ENCODE measurements around the gene CFAP206. TPM values are rescaled to one million over a fixed set of nuclear protein-coding genes. Genes with fewer than 3 reads are reported as not detected.

Gene CFAP206
- total RNA-seq, 6 experiments from 2014 or later, result 0.20 TPM; not detected in 5

DNA sequence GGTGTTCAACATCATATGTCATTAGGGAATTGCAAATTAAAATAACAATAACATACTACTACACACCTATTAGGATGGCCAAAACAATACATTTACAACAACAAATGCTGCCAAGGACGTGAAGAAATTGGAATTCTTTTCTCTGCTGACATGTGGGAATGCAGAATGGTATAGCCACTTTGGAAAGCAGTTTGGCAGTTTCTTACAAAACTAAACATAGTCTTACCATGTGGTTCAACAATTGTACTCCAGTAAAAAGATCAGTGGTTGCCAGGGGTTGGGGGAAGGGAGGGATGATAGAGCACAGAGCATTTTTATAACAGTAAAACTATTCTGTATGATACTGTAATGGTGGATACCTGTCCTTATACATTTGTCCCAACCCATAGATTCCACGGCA is 12.3 kb upstream of the CFAP206 start:
- no peak overlapping the region for H3K27ac ChIP-seq
- DNase-seq (no peak), ATAC-seq (no peak)
- no peaks in the 10 kb centered on the region for H3K36me3 ChIP-seq
- intact Hi-C loops (cut with DNase I), result no loop called here
- TF ChIP-seq CTCF (IDR thresholded peaks at IDR 0.05) (no peak), POLR2A (IDR thresholded peaks at IDR 0.05) (no peak)
- no peaks in the 10 kb centered on the region for H3K9me3 ChIP-seq
- H3K4me3 ChIP-seq, result no peak overlapping the region
- 74% methylated on average over 2 of the region's 2 CpGs for WGBS (ENCODE audit: insufficient coverage, low coverage, low lambda C conversion rate, missing lambda C conversion rate)
- H3K27me3 ChIP-seq, result no peaks in the 10 kb centered on the region
- no peaks in the 10 kb centered on the region for H3K4me1 ChIP-seq

DNA sequence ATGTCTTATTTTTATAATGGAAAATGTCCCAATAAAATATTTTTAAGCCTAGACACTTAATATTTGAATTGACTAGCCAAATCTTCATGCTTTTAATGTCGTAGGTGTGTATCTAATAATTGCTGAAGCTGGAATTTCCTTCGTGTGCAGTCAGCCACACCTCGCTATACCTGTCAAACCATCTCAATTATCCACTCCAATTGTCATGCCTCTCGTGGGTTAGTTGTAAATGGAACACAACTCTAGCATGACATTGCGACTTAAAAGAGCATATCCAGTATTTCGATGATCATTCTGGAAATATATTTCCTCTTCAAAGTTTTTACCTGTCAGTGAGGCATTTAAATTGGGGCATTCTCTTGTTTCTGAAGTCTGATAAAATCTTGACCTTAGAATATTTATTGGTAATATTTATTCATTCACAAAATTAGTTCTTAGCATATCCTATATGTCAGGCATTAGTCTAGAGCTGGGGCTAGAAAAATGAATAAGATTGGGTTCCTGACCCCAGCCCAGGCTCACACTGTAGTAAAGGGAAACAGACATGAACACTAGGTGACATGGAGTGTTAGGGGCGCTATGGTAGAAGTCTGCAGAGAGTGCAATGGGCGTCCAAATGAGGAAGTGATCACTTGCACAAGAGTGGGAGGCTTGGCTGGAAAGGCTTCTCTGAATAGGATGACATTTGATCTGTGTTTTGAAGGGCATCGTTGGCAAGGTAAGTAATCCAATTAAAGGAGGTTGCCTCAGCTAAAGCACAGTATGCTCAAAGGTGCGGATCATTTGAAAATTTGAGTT is 11.0 kb upstream of the CFAP206 start:
- DNase-seq, result no peak
- intact Hi-C loops (cut with DNase I), result no loop called here
- TF ChIP-seq POLR2A (IDR thresholded peaks at IDR 0.05) (no peak), CTCF (IDR thresholded peaks at IDR 0.05) (no peak)
- Histone ChIP-seq H3K4me3 (no peak overlapping the region), H3K4me1 (no peaks in the 10 kb centered on the region), H3K36me3 (no peaks in the 10 kb centered on the region), H3K9me3 (no peaks in the 10 kb centered on the region), H3K27me3 (no peaks in the 10 kb centered on the region), H3K27ac (no peak overlapping the region)
- no peak for ATAC-seq
- 81% methylated on average over 10 of the region's 10 CpGs for WGBS (ENCODE audit: insufficient coverage, low coverage, low lambda C conversion rate, missing lambda C conversion rate)

DNA sequence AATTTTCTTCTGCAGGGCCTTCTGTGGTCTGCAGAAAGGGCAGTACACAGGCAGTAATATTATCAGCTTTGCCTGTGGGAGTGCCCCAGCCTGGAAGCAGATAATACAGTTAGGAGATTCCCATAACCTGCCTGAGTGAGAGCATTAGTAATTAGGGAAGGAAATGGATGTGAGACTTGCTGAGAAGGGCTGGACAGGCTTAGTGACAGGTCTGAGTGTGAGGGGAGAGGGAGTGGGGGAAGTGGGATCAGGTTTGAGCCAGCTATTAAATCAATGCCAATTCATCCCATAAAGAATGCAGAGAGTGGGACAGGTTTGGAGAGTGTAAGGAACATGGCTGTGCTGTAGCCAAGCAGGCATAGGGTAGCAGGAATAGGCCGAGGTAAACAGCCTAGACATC is 10.1 kb upstream of the CFAP206 start:
- H3K27ac ChIP-seq, result no peak overlapping the region
- no peak for ATAC-seq
- 80% methylated on average over 1 of the region's 1 CpG for WGBS (ENCODE audit: insufficient coverage, low coverage, low lambda C conversion rate, missing lambda C conversion rate)
- H3K4me3 ChIP-seq, result no peak overlapping the region
- intact Hi-C loops (cut with DNase I), result no loop called here
- no peaks in the 10 kb centered on the region for H3K36me3 ChIP-seq
- no peaks in the 10 kb centered on the region for H3K27me3 ChIP-seq
- no peak for TF ChIP-seq CTCF (IDR thresholded peaks at IDR 0.05)
- TF ChIP-seq POLR2A (IDR thresholded peaks at IDR 0.05), result no peak
- DNase-seq, result no peak
- H3K4me1 ChIP-seq, result no peaks in the 10 kb centered on the region
- H3K9me3 ChIP-seq, result no peaks in the 10 kb centered on the region

DNA sequence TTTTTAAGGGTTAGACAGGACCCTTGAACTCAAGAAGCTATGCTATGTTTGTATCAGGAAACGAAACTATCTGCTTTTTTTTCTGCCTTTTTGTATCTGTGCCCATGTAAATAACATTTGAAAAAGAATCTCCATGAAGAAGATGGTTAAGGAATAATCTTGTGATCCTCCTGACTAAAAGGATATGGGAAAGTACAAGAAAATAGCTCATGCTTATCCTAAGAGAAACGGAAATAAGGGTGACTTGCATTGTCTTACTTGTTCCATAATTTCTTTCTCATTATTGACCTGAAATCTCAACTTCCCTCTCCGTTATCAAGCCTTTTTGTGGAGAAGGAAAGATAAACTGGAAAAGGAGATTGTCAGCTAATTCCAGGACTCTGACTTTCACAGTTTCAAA is 5.9 kb upstream of the CFAP206 start:
- no peaks in the 10 kb centered on the region for H3K36me3 ChIP-seq
- H3K27ac ChIP-seq, result no peak overlapping the region
- no peak overlapping the region for H3K4me3 ChIP-seq
- no peaks in the 10 kb centered on the region for H3K27me3 ChIP-seq
- no peaks in the 10 kb centered on the region for H3K9me3 ChIP-seq
- DNase-seq, result no peak
- no peaks in the 10 kb centered on the region for H3K4me1 ChIP-seq
- intact Hi-C loops (cut with DNase I), result no loop called here
- peak; percentile 19 to 61 (median 51) for ATAC-seq
- 53% methylated on average over 3 of the region's 3 CpGs for WGBS (ENCODE audit: insufficient coverage, low coverage, low lambda C conversion rate, missing lambda C conversion rate)
- TF ChIP-seq POLR2A (IDR thresholded peaks at IDR 0.05), result no peak
- no peak for TF ChIP-seq CTCF (IDR thresholded peaks at IDR 0.05)

All from right lobe of liver (tissue), 6 donors.